HUES48 (cell line): ENCODE results near the gene ANO2.

Experiments used
- H3K27ac ChIP-seq: one replicate; pipeline ENCODE4 v1.7.0; 2013; ENCODE audit warnings: low read depth, low read length, inconsistent platforms
- H3K27me3 ChIP-seq: 2 replicates; pipeline ENCODE4 v1.6.1; 2013; ENCODE audit warnings: mild to moderate bottlenecking, low read length; ENCODE audit not compliant: control insufficient read depth, insufficient read depth
- H3K36me3 ChIP-seq: 2 replicates; pipeline ENCODE4 v1.6.1; 2013; ENCODE audit warnings: low read length; ENCODE audit not compliant: control insufficient read depth, insufficient read depth
- H3K4me1 ChIP-seq: 2 replicates; pipeline ENCODE4 v1.6.1; 2013; ENCODE audit warnings: mild to moderate bottlenecking, low read length; ENCODE audit not compliant: control insufficient read depth, insufficient read depth
- H3K4me3 ChIP-seq: 2 replicates; pipeline ENCODE4 v1.5.1; 2013; ENCODE audit warnings: mild to moderate bottlenecking, low read depth, low read length
- H3K9ac ChIP-seq: 2 replicates; pipeline ENCODE4 v1.6.1; 2013; ENCODE audit warnings: mild to moderate bottlenecking, low read depth, low read length, moderate library complexity
- H3K9me3 ChIP-seq: 2 replicates; pipeline ENCODE4 v1.6.1; 2013; ENCODE audit warnings: low read length; ENCODE audit not compliant: control insufficient read depth, insufficient read depth

The ANO2 gene

GRCh38 chr12:5914387-5915149 lies 30.5 kb downstream of the ANO2 start:
- Histone ChIP-seq H3K4me1 (no peaks in the 10 kb centered on the region), H3K27me3 (no peaks in the 10 kb centered on the region), H3K27ac (no peak overlapping the region), H3K9ac (no peak overlapping the region), H3K36me3 (no peaks in the 10 kb centered on the region), H3K4me3 (no peak overlapping the region), H3K9me3 (no peaks in the 10 kb centered on the region)

GRCh38 chr12:5913387-5913786 lies 31.7 kb downstream of the ANO2 start:
- Histone ChIP-seq H3K9ac (no peak overlapping the region), H3K27me3 (no peaks in the 10 kb centered on the region), H3K4me1 (no peaks in the 10 kb centered on the region), H3K27ac (no peak overlapping the region), H3K36me3 (no peaks in the 10 kb centered on the region), H3K4me3 (no peak overlapping the region), H3K9me3 (no peaks in the 10 kb centered on the region)

GRCh38 chr12:5912437-5913334 lies 32.4 kb downstream of the ANO2 start:
- H3K4me3 ChIP-seq = no peak overlapping the region
- H3K4me1 ChIP-seq = no peaks in the 10 kb centered on the region
- H3K9ac ChIP-seq = no peak overlapping the region
- H3K9me3 ChIP-seq = no peaks in the 10 kb centered on the region
- no peaks in the 10 kb centered on the region for H3K36me3 ChIP-seq
- H3K27me3 ChIP-seq = no peaks in the 10 kb centered on the region
- H3K27ac ChIP-seq = no peak overlapping the region

- H3K9me3 ChIP-seq = no peaks in the 10 kb centered on the region
- no peaks in the 10 kb centered on the region for H3K36me3 ChIP-seq
- H3K27me3 ChIP-seq = no peaks in the 10 kb centered on the region
- H3K9ac ChIP-seq = no peak overlapping the region
- no peak overlapping the region for H3K27ac ChIP-seq
- H3K4me3 ChIP-seq = no peak overlapping the region
- no peaks in the 10 kb centered on the region for H3K4me1 ChIP-seq
Measured at GRCh38 chr12:5912011-5912410, 33.0 kb downstream of the ANO2 start.

GRCh38 chr12:5910790-5911548 lies 34.1 kb downstream of the ANO2 start:
- no peaks in the 10 kb centered on the region for H3K9me3 ChIP-seq
- no peak overlapping the region for H3K27ac ChIP-seq
- H3K27me3 ChIP-seq = no peaks in the 10 kb centered on the region

GRCh38 chr12:5909560-5909959 lies 35.5 kb downstream of the ANO2 start:
- Histone ChIP-seq H3K27ac (no peak overlapping the region), H3K9ac (no peak overlapping the region), H3K4me1 (no peaks in the 10 kb centered on the region), H3K36me3 (no peaks in the 10 kb centered on the region), H3K27me3 (no peaks in the 10 kb centered on the region), H3K9me3 (no peaks in the 10 kb centered on the region), H3K4me3 (no peak overlapping the region)

More at GRCh38 chr12:5910790-5911548, 34.1 kb downstream of the ANO2 start:
- H3K9ac ChIP-seq = no peak overlapping the region
- no peak overlapping the region for H3K4me3 ChIP-seq
- H3K36me3 ChIP-seq = no peaks in the 10 kb centered on the region
- no peaks in the 10 kb centered on the region for H3K4me1 ChIP-seq

GRCh38 chr12:5908251-5908650 lies 36.8 kb downstream of the ANO2 start:
- no peaks in the 10 kb centered on the region for H3K27me3 ChIP-seq
- no peaks in the 10 kb centered on the region for H3K36me3 ChIP-seq
- H3K4me3 ChIP-seq = no peak overlapping the region

GRCh38 chr12:5907807-5908206 lies 37.3 kb downstream of the ANO2 start:
- Histone ChIP-seq H3K9ac (no peak overlapping the region), H3K4me1 (no peaks in the 10 kb centered on the region), H3K27me3 (no peaks in the 10 kb centered on the region), H3K9me3 (no peaks in the 10 kb centered on the region), H3K4me3 (no peak overlapping the region), H3K36me3 (no peaks in the 10 kb centered on the region), H3K27ac (no peak overlapping the region)

More at GRCh38 chr12:5908251-5908650, 36.8 kb downstream of the ANO2 start:
- H3K4me1 ChIP-seq = no peaks in the 10 kb centered on the region
- no peak overlapping the region for H3K27ac ChIP-seq
- H3K9me3 ChIP-seq = no peaks in the 10 kb centered on the region
- no peak overlapping the region for H3K9ac ChIP-seq

- no peaks in the 10 kb centered on the region for H3K27me3 ChIP-seq
- H3K9ac ChIP-seq = no peak overlapping the region
- no peak overlapping the region for H3K27ac ChIP-seq
- H3K36me3 ChIP-seq = no peaks in the 10 kb centered on the region
- H3K4me1 ChIP-seq = 0 out of 2 replicates have a peak, but pooled peaks cover 2% of the 10 kb centered on the region
- no peaks in the 10 kb centered on the region for H3K9me3 ChIP-seq
- no peak overlapping the region for H3K4me3 ChIP-seq
Measured at GRCh38 chr12:5905757-5906156, 39.3 kb downstream of the ANO2 start.

GRCh38 chr12:5904969-5905368 lies 40.1 kb downstream of the ANO2 start:
- Histone ChIP-seq H3K9ac (no peak overlapping the region), H3K9me3 (no peaks in the 10 kb centered on the region), H3K27me3 (no peaks in the 10 kb centered on the region), H3K4me3 (no peak overlapping the region), H3K4me1 (0 out of 2 replicates have a peak, but pooled peaks cover 5% of the 10 kb centered on the region), H3K27ac (no peak overlapping the region), H3K36me3 (no peaks in the 10 kb centered on the region)
